HG03196 (cell line): ENCODE data around the gene AHRR.
"Not testable (repeated sequence)": the region's sequence is repeated elsewhere in the genome, so short reads cannot be mapped to it uniquely, and the experiment has no call there.

Source experiments
- ATAC-seq: cut with Tn5 transposase; IDR thresholded peaks from one replicate; pipeline ENCODE4 v1.9.1; 2021; ENCODE audit not compliant: unreplicated experiment

Gene AHRR

DNA sequence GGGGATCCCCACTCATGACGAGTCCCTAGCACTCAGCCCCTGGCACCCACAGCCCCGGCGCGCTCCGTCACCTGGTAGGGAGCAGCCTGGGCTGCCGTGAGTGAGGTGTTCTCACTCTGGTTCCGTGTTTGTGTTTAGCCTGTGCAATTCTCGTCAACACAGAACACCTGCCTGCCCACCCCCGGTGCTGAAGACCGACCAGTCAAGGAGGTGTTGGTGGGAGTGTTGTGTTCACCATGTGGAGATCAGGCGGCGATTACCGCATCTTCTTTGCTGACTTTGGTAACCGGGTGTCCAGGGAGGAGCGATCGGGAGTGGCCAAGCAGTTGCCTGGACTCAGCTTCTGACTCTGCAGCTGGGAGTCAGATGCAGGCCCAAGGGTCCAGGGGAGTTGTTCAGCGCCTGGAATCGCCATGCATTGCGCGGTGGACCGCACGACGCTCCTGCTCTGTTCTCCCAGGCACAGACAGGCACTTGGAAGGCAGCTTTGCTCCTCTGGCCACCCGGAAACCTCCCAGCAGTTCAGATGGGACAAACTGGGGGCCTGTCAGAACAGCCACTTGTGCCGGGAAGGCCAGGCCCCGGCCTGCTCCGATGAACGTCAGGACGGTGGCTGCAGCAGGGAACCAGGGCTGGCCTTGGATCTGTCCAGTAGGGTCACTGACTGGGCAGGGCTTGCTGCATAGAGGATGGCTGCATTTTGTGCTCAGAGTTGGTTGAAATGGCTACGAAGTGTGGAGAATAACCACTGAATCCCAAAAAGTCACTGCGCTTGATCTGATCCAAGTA lies 149.6 kb downstream of the AHRR start:
- no peak for ATAC-seq

DNA sequence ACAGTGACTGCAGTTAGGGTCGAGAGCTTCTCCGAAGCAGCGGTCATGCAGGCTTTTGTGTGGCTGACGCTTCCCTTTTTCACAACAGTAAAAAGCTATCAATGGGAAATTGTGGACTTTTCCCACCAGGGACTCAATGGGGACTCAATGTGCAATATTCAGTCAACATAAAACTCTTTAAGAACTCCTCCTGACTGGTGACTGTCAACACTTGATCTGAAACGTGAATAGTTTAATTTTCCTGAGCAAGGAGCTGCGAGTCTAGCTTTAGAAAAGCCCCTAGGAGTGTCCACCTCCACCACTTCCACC lies 150.2 kb downstream of the AHRR start:
- ATAC-seq, result no peak

DNA sequence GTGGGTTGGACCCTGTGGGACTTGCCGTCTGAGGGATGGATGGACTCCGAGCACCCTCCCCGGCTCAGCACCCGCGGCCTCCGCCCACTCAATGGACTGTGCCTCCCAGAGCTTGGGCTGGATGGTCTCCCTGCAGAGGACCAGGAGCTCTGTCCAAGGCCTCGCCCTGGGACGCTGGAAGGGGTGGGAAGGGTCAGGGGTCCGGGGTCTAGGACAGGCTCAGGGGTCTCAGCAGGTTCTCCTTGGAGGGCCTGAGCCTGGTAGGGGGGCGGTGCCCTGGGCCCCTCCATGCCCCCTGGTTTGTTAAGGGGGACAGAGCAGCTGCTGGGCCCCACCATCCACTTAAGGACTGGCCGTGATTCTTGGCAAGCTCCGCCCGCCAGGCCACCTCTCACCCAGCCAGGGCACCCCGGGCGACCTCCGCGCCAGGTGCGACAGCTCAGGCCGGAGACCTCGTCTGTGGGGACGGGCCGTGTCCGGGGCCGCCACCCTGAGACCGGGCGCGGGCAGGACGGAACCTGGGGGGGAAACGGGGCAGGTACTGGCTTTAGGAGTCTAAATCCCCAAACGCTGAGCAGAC lies 150.7 kb downstream of the AHRR start:
- peak; percentile 11 for ATAC-seq

DNA sequence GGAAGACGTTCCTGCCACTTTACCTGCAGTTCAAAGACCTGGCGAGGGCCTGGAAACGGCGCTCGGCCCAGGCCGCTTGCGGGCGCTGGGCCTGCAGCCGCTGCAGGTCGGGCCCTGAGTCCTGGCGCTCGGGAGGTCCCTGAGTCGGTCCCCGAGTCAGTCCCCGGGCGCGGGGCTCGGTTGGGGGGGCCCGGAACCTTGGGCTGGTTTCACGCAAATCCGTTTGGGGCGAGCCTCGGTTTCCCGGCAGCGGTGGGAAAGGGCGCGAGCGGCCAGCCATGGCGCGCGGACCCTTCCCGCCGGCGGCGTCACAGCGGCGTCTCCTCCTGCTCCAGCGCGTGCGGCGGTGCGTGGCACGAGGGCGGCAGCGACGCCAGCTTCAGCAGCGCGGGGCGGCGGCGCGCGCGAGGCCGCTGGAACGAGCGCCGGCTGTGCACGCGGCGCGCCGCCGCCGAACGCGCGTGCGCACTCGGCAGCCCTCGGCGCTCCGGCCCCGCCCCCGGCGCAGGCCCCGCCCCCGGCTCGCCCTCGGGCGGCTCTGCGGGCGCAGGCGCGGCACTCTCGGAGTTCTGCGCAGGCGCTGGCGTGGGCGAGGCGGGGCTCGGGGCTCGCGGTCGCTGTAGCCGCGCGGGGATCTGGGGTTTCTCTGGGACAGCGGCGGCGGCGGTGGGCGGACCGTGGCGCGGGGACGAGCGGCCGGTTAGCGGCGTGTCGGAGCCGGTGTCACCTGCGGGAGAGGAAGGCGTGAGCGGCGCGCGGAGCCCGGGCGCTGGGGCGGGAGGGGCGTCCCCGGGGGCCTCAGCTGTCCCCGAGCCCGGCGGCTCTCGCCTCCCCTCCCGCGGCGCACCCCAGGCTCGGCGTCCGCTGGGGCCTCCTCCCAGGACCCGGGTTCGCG lies 151.4 kb downstream of the AHRR start:
- ATAC-seq, result peak; percentile 63

DNA sequence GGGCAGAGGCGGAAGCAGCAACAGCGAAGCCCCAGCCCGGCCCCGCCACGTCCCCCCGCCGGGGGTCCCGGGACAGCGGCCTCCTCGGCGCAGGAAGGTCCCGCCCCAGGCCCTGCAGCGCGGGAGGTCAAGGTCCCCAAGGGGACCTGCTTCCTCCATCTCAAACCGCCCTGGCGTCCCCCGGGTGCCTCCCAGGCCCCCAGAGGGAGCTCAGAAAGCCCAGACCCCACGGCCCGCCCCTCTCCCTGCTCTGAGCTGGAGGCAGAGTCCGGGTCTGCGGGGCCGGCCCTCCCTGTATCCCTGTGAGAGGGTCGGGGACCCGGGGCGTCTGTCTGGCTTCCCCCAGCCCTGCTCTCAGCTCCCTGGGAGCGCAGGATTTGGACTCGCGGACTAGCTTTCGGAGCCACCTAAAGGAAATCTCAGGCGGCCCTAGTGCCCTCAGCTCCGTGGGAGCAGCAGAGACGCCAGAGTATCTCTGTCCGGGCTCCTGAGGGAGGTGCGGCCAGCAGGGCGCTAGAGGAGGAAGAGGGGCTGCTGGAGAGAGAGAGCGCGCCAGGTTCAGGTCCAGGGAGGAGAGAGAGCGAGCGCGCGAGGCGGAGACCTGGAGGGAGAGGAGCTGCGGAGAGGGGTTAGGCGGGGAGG lies 152.2 kb downstream of the AHRR start:
- peak; percentile 24 for ATAC-seq

DNA sequence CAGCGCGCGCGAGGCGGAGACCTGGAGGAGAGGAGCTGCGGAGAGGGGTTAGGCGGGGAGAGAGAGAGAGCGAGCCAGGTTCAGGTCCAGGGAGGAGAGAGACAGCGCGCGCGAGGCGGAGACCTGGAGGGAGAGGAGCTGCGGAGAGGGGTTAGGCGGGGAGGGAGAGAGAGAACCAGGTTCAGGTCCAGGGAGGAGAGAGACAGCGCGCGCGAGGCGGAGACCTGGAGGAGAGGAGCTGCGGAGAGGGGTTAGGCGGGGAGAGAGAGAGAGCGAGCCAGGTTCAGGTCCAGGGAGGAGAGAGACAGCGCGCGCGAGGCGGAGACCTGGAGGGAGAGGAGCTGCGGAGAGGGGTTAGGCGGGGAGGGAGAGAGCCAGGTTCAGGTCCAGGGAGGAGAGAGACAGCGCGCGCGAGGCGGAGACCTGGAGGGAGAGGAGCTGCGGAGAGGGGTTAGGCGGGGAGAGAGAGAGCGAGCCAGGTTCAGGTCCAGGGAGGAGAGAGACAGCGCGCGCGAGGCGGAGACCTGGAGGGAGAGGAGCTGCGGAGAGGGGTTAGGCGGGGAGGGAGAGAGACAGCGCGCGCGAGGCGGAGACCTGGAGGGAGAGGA lies 152.8 kb downstream of the AHRR start:
- ATAC-seq, result not testable (repeated sequence)

DNA sequence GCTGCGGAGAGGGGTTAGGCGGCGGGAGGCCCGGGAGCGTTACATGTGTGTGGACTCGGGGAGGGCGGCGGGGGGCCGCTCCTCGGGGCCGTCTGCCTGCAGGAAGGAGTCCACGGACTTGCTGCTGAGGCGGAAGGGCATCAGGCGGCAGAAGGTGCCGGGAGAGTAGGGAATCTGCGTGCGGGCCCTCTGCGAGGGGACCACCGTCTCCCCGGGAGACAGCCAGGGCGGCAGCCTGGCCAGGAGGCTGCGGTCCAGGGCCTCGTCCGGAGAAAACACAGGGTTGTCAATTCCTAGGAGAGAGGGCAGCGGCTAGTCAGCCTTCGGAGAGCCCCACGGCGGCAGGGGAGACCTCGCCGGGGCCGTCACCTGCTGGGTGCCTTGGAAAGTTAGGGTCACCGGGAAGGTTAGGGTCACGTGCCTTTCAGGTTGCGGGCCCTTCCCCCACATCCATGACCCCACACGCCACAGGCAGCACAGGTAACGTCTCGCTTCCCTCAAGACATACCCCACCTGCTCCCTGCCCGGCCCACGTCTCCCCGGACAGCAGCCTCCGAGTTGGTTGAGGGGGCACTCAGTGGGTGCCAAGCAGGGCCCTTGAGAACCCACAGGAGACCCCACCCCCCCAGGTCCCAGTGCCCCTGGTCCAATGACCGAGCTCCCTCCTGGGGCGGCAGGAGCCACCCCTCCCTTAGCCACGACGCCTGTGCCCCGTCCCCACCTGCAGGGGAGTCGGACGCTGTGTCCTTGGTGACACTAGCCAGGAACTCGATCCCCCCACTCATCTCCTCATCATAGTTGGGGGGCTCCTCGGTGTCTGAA lies 153.5 kb downstream of the AHRR start:
- no peak for ATAC-seq

DNA sequence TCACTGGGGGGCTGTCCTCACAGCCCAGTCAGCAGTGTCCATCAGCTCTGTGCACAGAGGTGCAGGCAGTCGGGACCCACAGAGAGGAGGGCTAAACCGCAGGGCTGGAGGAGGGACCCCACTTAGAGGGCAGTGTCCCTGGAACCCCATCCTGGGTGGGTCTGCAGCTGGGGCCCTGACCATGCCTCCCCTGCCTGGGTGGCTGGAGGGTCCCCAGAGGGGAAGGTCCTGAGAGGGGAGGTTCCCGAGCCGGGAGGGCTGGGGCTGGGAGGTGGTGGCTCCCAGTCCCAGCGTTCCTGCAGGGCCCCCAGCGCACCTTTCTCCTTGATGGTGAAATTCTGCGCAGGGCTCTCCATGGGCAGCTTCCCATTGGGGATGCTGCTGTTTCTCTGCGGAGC lies 154.2 kb downstream of the AHRR start:
- no peak for ATAC-seq

DNA sequence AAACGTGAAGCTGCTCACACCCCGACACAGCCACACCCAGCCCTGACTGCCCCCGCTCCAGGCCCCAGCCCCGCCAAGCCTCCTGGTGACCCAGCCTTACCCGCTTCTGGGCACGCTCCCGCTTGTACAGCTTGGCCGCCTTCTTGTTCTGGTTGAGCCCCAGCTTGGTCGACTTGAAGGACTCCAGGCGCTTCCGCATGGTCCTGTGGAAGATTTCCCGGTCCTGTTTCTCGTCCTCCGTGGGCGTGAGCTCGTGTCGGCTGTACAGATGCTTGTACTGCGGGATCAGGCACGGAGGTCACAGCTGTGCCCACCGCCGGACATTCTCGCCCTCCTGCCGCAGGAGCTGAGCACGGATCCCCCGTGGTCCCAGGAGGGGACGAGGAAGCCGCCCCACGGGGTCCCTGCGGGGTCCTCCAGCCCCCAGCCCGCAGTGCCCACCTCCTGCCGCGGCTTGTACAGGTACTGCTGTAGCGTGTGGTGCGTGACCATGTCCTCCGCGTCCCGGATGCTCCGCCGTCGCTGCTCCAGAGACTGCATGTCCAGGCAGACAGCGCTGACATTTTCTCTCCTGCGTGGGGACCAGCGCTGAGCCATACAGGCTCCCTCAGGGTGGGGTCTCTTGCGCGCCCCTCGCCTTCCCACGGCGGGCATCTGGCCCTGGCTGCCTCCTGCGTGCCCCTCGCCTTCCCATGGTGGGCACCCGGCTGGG lies 154.7 kb downstream of the AHRR start:
- ATAC-seq, result no peak

DNA sequence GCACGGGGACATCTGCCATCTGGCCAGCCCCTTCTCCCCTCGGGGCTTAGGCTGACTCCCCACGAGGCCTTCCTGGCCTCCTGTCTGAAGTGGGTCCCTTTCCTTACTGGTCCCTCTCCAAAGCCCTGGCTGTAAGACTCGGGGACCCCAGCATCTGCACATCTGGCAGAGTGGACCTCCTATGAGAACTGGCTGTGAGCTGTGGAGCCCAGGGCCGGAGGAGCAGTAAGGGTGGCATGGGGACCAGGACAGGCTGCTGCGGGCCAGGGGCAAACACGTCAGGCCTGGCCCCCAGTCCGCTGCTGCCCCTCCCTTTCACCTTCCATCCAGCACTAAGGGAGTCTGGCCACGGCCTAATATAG lies 155.3 kb downstream of the AHRR start:
- no peak for ATAC-seq

DNA sequence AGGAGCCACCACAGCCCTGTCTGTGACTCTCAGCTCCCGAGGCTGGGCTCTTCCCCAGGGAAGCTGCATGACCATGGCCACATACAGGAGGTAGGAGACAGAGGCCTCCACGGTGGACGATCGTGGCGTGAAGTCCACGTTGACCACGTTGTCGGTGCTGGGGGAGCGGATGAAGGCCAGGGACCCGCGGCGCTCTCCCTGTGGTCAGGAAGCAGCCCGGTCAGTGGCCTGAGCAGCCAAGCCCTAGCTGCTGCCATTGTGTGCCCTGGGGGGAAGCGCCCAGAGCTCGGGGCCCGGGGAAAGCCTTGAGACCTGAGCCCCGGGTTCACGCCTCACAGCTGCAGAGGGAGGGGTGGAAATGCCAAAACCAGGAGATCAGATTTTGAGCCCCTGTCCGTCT lies 155.7 kb downstream of the AHRR start:
- ATAC-seq, result no peak

DNA sequence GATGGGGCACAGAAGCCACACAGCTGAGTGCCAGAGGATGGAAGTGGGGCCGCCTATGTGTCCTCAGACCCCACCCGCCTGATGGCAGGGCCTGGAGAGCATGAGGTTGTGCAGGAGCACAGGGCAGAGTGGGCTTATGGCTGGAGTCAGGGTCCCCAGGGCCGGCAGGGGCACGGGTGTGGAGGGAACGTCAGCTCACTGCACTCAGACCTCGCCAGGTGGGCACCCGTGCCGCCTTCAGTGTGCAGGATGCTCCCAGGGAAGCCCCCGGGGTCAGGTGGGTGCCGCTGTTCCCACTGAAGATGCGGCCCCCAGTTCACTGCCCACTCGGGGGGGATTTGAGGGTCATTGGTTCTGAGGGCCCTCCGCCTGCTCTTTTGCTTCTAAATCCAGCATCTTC lies 156.4 kb downstream of the AHRR start:
- ATAC-seq, result no peak

DNA sequence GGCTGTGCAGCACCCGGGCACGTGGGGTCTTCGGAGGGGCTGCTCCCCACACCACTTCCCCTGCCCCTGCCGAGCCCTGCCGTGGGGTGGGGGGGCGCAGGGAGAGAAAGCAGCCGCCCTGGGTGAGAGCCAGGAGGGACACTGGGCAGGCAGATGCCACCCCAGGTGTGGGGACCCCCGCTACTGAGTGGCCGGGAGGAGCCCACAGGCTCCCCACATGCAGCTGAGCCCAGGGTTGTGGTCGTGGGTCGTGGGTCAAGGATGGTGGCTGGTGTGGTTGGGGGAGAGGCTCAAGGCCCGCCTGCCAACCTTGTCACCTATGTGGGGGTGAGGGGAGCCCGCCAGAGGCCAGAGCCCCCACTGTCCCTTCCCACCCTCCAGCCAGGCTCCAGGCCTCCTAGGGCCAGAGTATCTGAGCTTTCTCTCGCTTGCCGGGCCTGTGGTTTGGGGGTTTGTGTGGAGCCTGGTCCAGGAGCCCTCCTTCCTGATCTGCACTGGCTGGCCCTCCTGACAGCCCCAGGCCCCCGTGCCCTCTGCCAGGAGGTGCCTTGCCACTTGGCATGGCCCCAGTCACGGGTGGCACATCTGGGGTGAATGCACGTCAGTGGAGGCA lies 157.0 kb downstream of the AHRR start:
- no peak for ATAC-seq

DNA sequence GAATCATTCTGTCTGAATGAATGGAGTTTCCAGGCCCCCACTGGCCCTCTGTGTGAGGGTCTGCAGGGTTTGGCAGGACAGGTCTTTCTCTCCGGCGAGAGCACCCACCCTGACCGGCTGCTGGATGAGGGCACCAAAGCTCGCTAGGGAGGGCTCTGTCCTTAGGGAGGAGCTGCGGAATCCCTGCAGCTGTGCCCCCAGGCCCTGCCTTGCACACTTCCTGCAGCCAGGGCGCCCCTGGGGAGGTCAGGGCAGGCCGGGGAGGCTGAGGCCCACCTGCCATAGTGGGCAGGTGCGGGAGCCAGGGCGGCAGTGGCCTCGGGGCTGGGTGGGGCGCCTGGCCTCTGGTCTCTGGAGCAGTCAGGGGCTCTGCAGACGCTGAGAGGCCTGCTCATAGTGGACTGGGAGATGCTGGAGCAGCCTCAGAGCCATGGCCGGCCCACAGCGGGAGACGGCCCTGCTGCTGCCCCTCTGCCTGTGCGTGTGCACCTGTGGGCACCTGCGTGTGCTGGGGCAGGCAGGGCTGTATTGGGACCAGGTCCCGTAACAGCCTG lies 157.5 kb downstream of the AHRR start:
- no peak for ATAC-seq

DNA sequence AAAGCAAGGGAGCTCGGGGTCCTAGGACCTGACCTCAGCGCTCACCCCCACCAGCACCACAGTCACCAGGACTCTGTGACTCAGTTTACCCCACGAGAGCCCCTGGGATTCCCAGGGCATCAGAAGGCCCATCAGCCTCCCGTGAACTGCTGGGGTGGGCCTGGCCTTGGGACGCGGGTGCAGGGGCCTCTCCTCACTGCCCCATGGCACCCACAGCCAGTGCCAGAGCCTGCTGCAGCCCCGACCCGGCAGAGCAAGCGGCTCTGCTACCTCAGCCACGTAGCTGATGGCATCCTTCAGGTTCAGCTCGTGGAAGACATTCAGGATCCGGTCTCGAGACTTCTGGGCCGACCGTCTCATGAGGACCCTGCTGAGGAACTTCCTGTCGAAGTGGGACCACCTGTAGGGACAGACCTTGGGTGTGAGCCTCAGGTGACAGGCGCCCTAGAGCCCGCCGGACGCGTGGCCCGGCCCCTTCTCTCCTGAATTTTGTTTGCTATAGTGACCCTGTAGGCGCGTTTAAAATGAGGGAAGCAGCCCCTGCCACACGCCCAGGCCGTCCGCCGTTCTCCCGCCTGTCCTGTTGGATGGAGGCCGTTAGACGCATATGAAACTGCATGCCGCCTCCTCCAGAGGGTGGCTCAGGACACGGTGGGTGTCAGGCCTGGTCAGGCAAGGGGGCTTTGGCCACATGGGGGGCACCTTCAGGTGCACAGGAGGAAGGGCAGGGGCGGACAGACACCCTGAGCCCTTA lies 158.2 kb downstream of the AHRR start:
- no peak for ATAC-seq

DNA sequence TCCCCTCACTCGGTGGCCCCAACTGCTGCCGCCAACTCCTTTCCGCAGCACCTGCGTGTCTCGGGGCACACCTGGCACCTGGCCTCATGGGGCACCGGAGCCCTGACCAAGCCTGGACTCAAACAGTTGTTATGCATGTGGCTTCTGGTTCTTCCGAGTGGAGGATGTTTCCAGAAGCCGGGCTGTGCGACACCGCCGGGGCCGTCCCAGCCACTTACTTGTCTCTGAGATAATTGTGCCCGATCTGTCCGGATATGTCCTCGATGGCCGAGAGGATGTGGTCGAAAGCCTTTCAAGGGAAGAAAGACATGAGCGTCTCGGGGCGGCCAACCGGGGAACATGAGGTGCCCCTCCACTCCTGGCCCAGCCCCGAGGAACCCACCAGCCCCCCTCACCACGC lies 159.8 kb downstream of the AHRR start:
- no peak for ATAC-seq

DNA sequence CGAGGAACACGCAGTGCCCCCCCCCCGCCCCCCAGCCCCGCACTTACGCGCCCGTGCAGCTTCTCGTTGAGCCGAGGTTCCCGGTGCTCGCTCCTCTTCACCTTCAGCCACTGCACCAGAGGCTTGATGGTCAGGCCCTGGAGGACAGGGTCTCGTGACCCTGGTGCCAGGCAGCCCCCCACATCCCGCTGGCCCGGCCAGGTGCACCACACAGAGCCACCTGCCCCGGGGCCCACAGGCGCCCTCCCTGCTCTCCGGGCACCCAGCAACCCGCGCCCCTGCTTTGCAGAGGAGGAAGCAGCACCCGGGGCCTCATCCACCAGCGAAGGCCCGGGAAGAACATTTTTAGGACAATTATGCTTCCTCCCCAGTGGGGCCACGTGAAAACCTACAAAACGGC lies 160.5 kb downstream of the AHRR start:
- ATAC-seq, result no peak

DNA sequence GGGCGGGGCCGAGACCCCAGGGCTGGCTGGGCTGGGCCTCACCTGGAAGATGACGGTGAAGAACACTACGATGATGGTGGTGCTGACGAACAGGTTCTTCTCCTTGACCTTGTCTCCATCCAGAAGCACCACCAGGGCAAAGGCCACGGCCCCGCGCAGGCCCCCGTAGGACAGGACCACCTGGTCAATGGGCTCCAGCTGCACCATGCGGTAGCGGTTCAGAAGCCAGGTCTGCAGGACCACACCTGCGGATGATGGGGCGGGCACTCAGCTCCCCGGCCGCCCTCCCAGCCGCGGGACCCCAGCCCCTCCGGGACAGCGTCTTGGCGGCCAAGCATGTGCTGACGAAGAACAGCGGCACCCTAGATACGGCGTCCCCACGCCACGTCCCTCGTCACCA lies 161.0 kb downstream of the AHRR start:
- ATAC-seq, result no peak
